ENCODE results near the gene SELE.

Gene SELE

GRCh38 chr1:169733924-169734323 is at the start of gene SELE:
Gene SELE (minus strand): TSS chr1:169734079. CDS start chr1:169733612, 467 bp downstream.
- no peak for DNase-seq

- DNase-seq = no peak
Measured at GRCh38 chr1:169782596-169782995, 48.7 kb upstream of the SELE start.

- no peak for DNase-seq
Measured at GRCh38 chr1:169779970-169780369, 46.1 kb upstream of the SELE start.

GRCh38 chr1:169779150-169779549 is 45.3 kb upstream of the SELE start:
- DNase-seq = no peak

- no peak for DNase-seq
Measured at GRCh38 chr1:169776440-169776839, 42.6 kb upstream of the SELE start.

GRCh38 chr1:169768161-169768560 is 34.3 kb upstream of the SELE start:
- no peak for DNase-seq

GRCh38 chr1:169765580-169766331 is 31.9 kb upstream of the SELE start:
- no peak for DNase-seq

GRCh38 chr1:169764919-169765318 is 31.0 kb upstream of the SELE start:
- no peak for DNase-seq

GRCh38 chr1:169762699-169763098 is 28.8 kb upstream of the SELE start:
- DNase-seq = no peak

GRCh38 chr1:169759038-169759437 is 25.2 kb upstream of the SELE start:
- no peak for DNase-seq

- DNase-seq = no peak
Measured at GRCh38 chr1:169753549-169753948, 19.7 kb upstream of the SELE start.

- no peak for DNase-seq
Measured at GRCh38 chr1:169750041-169750440, 16.2 kb upstream of the SELE start.

- DNase-seq = no peak
Measured at GRCh38 chr1:169746550-169746949, 12.7 kb upstream of the SELE start.

GRCh38 chr1:169745015-169745861 is 11.4 kb upstream of the SELE start:
- no peak for DNase-seq

- DNase-seq = no peak
Measured at GRCh38 chr1:169741666-169742394, 8.0 kb upstream of the SELE start.

- no peak for DNase-seq
Measured at GRCh38 chr1:169739980-169740379, 6.1 kb upstream of the SELE start.

GRCh38 chr1:169731446-169731845 is 2.4 kb downstream of the SELE start:
- no peak for DNase-seq

GRCh38 chr1:169729991-169730390 is 3.9 kb downstream of the SELE start:
- no peak for DNase-seq

GRCh38 chr1:169727307-169727706 is 6.6 kb downstream of the SELE start:
- no peak for DNase-seq

- DNase-seq = no peak
Measured at GRCh38 chr1:169726851-169727250, 7.0 kb downstream of the SELE start.

- DNase-seq = no peak
Measured at GRCh38 chr1:169725930-169726329, 7.9 kb downstream of the SELE start.

GRCh38 chr1:169724168-169724567 is 9.7 kb downstream of the SELE start:
- DNase-seq = no peak

GRCh38 chr1:169723763-169724162 is 10.1 kb downstream of the SELE start:
- DNase-seq = no peak

- no peak for DNase-seq
Measured at GRCh38 chr1:169722779-169723178, 11.1 kb downstream of the SELE start.

Measured in activated CD4-positive, alpha-beta T cell treated with anti-CD3 and anti-CD28 coated beads, Interleukin-10, Interleukin-2, amounts not matched to agents 100 ng/mL and 50 ng/mL, durations not matched to agents 16 hours and 8 hours (primary cell).